Measurements from ENCODE around the gene ITGA2B.
A peak's percentile ranks its signal among the peaks of the same experiment; 100 is the strongest.
"Not testable (repeated sequence)": the region's sequence is repeated elsewhere in the genome, so short reads cannot be mapped to it uniquely, and the experiment has no call there.

Gene ITGA2B

GRCh38 chr17:44372036-44372435 is 17.4 kb downstream of the ITGA2B start:
- no peak for TF ChIP-seq CTCF (IDR thresholded peaks at IDR 0.05; ENCODE audit: control insufficient read depth, insufficient read depth, low read depth, low read length, missing control alignments)
- DNase-seq (ENCODE audit: low read depth) = no peak

GRCh38 chr17:44369414-44370023 is 19.9 kb downstream of the ITGA2B start:
- not testable (repeated sequence) for DNase-seq (ENCODE audit: low read depth); H3K4me3 ChIP-seq (ENCODE audit: control insufficient read depth, low read depth, low read length)

More at GRCh38 chr17:44372036-44372435, 17.4 kb downstream of the ITGA2B start:
- no peak overlapping the region for H3K4me3 ChIP-seq (ENCODE audit: control insufficient read depth, low read depth, low read length)

GRCh38 chr17:44368391-44369243 is 20.8 kb downstream of the ITGA2B start:
- DNase-seq (ENCODE audit: low read depth); H3K4me3 ChIP-seq (ENCODE audit: control insufficient read depth, low read depth, low read length): not testable (repeated sequence)

GRCh38 chr17:44367231-44367979 is 22.0 kb downstream of the ITGA2B start:
- no peak overlapping the region for H3K4me3 ChIP-seq (ENCODE audit: control insufficient read depth, low read depth, low read length)
- DNase-seq (ENCODE audit: low read depth) = no peak
- TF ChIP-seq CTCF (IDR thresholded peaks at IDR 0.05; ENCODE audit: control insufficient read depth, insufficient read depth, low read depth, low read length, missing control alignments) = no peak

GRCh38 chr17:44365051-44365450 is 24.4 kb downstream of the ITGA2B start:
- DNase-seq (ENCODE audit: low read depth); H3K4me3 ChIP-seq (ENCODE audit: control insufficient read depth, low read depth, low read length): not testable (repeated sequence)

- peak; percentile 45 for TF ChIP-seq CTCF (IDR thresholded peaks at IDR 0.05; ENCODE audit: control insufficient read depth, insufficient read depth, low read depth, low read length, missing control alignments)
- H3K4me3 ChIP-seq (ENCODE audit: control insufficient read depth, low read depth, low read length) = peak within 1 kb of the TSS; percentile 87
- DNase-seq (ENCODE audit: low read depth) = no peak
Observed at GRCh38 chr17:44363613-44364159, 25.8 kb downstream of the ITGA2B start, which contains the start of gene FAM171A2. FAM171A2 (minus strand) TSS chr17:44363853; CDS start chr17:44363714, 139 bp downstream.

GRCh38 chr17:44362949-44363612 is 26.4 kb downstream of the ITGA2B start:
- peak overlapping the region; percentile 87 for H3K4me3 ChIP-seq (ENCODE audit: control insufficient read depth, low read depth, low read length)
- TF ChIP-seq CTCF (IDR thresholded peaks at IDR 0.05; ENCODE audit: control insufficient read depth, insufficient read depth, low read depth, low read length, missing control alignments) = no peak
- DNase-seq (ENCODE audit: low read depth) = no peak

Measured in AG09309 (cell line).